Transverse colon (tissue), 4 donors: ENCODE results near the gene HERC6.

Experiments
- EP300 ChIP-seq: sonication (generic); formaldehyde crosslinking; IDR thresholded peaks from one replicate; pipeline ENCODE4 v1.6.1; 2017; ENCODE audit warnings: antibody characterized with exemption, low read depth
- POLR2A ChIP-seq: fragments of 450-650 bp; IDR thresholded peaks from one replicate; pipeline ENCODE4 v1.6.1; 2016; ENCODE audit warnings: antibody characterized with exemption, mild to moderate bottlenecking, moderate library complexity
- POLR2AphosphoS5 ChIP-seq, 3 donors: sonication (generic); formaldehyde crosslinking; IDR thresholded peaks; one replicate each; pipeline ENCODE4 v1.6.1; 2016; ENCODE audit warnings: antibody characterized with exemption in 3 of 3
- TF ChIP-seq, protein P1 (sequence below), 5 experiments: fragments of 200-600 bp in 3 of 5; fragments of 450-650 bp in 2 of 5; sonication (generic) in 3 of 5; IDR thresholded peaks; 1 replicate in 2 of 5; 2 replicates in 3 of 5; pipeline ENCODE4 v1.5.1; 2016 to 2017; ENCODE audit warnings: antibody characterized with exemption in 5 of 5, inconsistent platforms in 3 of 5, mild to moderate bottlenecking in 2 of 5, moderate library complexity in 1 of 5

- TF ChIP-seq, protein P1, sequence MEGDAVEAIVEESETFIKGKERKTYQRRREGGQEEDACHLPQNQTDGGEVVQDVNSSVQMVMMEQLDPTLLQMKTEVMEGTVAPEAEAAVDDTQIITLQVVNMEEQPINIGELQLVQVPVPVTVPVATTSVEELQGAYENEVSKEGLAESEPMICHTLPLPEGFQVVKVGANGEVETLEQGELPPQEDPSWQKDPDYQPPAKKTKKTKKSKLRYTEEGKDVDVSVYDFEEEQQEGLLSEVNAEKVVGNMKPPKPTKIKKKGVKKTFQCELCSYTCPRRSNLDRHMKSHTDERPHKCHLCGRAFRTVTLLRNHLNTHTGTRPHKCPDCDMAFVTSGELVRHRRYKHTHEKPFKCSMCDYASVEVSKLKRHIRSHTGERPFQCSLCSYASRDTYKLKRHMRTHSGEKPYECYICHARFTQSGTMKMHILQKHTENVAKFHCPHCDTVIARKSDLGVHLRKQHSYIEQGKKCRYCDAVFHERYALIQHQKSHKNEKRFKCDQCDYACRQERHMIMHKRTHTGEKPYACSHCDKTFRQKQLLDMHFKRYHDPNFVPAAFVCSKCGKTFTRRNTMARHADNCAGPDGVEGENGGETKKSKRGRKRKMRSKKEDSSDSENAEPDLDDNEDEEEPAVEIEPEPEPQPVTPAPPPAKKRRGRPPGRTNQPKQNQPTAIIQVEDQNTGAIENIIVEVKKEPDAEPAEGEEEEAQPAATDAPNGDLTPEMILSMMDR (IDR thresholded peaks at IDR 0.05) = no peak
- TF ChIP-seq POLR2A = no peak
- TF ChIP-seq EP300 = no peak
- TF ChIP-seq POLR2AphosphoS5 (IDR thresholded peaks at IDR 0.05) = no peak
Measured at GRCh38 chr4:88481537-88481936, 102.9 kb downstream of the HERC6 start.
